HG02610 (cell line): ENCODE data around the gene VSIG10L2.
"Not testable (repeated sequence)": the region's sequence is repeated elsewhere in the genome, so short reads cannot be mapped to it uniquely, and the experiment has no call there.

ENCODE experiments used
- ATAC-seq: cut with Tn5 transposase; IDR thresholded peaks from one replicate; pipeline ENCODE4 v1.9.1; 2021; ENCODE audit warnings: mild to moderate bottlenecking, moderate library complexity; ENCODE audit not compliant: unreplicated experiment

Gene VSIG10L2

GRCh38 chr11:125959511-125959910 lies 13.7 kb downstream of the VSIG10L2 start:
- ATAC-seq: no peak

GRCh38 chr11:125959931-125960330 lies 14.1 kb downstream of the VSIG10L2 start:
- no peak for ATAC-seq

GRCh38 chr11:125960771-125961170 lies 14.9 kb downstream of the VSIG10L2 start:
- ATAC-seq: no peak

GRCh38 chr11:125967515-125967914 lies 21.7 kb downstream of the VSIG10L2 start:
- ATAC-seq: no peak

DNA sequence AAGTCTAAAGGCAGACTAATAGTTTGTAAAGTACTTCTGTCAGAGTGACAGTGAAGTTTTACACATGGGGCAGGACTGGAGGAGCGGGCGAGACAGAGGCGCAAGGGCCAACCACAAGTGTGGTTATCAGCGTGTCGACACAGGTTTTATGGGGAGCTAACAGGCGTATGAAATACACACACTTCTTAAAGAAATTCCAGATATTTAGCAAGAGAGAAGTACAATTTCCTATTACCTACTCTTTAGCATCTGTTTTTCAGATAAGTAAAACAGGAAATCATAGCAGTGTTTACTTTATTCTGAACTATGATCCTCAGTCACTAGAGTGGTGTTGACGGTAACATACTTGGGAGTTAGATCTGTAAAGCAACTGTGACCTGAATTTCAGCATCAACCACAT lies 22.5 kb downstream of the VSIG10L2 start:
- ATAC-seq: no peak

DNA sequence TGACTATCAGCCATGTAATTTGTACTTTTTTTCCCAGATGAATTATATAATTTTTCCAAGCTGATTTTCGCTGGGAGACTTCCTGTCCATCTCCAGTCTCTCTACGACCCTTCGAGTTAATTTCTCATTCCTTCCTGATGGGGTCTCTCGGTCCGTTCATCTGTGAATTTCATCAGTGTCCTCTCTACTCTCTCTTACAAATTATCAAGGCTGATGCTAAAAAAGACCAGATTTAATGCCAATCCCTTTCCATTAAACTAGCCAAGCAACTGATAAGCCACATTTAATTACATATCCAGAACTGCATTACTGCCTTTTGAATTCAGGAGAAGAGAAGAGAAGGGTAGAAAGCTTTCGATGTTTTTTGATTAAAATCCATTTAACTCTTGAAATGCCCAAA lies 25.8 kb downstream of the VSIG10L2 start:
- no peak for ATAC-seq

GRCh38 chr11:125974284-125974683 lies 28.4 kb downstream of the VSIG10L2 start:
- no peak for ATAC-seq

GRCh38 chr11:125975634-125976033 lies 29.8 kb downstream of the VSIG10L2 start:
- ATAC-seq: no peak

DNA sequence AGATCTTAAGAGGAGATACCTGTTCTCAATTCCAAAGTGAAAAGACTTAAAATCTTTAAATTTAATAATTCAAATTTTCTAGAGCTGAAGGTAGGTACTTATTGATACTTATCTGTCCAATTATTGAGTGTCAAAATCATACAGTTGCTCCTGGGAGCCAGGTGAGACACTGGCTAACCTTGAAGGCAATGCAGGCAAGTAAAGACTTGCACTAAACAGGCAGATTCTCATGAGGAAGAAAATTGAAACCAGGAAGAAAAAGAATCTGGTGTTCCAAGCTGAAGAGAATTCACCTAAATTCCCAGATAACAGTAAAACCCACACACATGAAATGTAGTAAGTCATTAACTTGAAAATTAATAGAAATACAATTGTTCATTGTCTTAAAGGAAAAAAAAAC lies 30.3 kb downstream of the VSIG10L2 start:
- no peak for ATAC-seq

DNA sequence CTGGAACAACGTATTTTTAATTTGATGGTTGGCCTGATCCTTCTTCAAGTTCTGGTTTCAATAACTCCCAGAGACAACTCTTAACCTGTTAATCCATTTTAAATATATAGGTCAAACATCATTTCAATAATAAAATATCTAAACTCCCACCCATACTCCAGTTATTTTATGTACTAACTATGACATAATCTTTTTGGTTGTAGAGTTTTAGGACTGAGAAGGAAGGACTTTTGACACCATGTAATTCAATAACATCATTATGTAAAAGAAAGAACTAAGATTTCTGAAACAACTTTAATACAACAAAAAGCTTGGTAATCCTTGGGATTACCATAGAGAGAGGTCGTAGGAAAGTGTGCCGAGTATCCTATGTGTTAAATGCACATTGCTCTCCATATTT lies 31.5 kb downstream of the VSIG10L2 start:
- ATAC-seq: no peak

GRCh38 chr11:125978181-125978716 lies 32.4 kb downstream of the VSIG10L2 start:
- no peak for ATAC-seq

- ATAC-seq: no peak
These were observed 33.0 kb downstream of the VSIG10L2 start for GRCh38 chr11:125978778-125979407.

DNA sequence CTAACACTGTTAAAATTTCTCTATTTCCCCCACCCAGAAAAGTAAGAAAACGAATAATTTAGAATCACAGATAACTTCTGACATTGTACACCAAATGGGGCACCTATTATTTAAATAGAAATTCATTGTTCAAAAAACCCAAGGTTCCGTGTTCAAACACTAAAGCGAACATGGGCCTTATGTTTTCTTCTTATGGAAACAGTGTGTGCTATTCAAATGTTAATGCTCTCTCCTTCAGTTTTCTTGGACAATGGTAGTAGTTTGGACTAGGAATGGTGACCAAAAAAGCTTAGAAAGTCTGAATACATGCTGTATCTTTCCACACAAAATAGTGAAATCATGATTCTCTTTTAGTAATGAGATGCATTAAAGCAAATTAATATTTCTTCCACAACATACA lies 33.7 kb downstream of the VSIG10L2 start:
- no peak for ATAC-seq

DNA sequence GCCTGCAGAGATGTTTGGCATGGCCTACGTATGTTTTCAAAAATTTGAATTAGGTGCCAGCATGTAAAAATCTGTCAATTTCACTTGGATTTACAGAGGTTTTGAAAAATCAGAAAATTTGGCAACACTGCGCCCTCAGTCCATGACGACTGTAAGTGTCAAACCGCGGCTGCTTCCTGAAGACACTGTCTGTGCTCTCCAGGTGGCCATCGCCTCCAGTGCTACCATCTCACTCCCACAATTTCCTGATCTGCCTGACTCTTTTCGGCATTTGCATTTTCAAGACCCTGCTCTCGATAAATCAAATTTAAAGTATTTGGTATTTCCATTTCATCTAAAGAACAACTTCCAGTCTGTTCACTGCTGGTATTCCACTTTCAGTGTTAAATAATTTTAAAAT lies 34.6 kb downstream of the VSIG10L2 start:
- ATAC-seq: no peak

- ATAC-seq: no peak
These were observed 36.5 kb downstream of the VSIG10L2 start for GRCh38 chr11:125982348-125982730.

GRCh38 chr11:125985956-125986355 lies 40.1 kb downstream of the VSIG10L2 start:
- not testable (repeated sequence) for ATAC-seq

DNA sequence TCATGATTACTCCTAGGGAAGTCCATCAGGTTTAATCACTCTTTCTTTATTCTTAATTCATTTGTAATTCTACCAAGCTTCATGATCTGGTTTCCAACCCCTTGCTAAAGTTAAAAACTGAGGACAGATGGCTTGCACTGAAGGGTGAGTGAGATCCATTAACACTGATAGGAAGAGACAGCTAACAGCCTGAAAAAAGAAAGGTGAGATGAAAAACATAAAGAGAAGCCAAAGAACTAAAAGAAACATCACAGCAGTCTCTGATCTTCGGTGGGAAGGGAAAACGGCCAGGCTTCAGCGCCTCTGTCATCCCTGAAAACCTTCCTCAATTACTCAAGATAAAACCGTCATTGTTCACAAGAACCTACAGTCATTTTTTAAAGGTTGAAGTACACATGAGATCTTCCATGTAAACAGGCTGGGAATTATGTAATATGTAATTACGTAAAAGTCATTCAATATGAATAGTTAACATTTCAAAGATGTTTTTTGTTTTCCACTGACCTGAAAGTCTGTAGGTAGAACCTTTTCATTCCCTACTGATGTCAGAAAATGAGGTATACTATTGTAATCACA lies 41.3 kb downstream of the VSIG10L2 start:
- ATAC-seq: no peak

- no peak for ATAC-seq
These were observed 44.4 kb downstream of the VSIG10L2 start for GRCh38 chr11:125990244-125990643.

DNA sequence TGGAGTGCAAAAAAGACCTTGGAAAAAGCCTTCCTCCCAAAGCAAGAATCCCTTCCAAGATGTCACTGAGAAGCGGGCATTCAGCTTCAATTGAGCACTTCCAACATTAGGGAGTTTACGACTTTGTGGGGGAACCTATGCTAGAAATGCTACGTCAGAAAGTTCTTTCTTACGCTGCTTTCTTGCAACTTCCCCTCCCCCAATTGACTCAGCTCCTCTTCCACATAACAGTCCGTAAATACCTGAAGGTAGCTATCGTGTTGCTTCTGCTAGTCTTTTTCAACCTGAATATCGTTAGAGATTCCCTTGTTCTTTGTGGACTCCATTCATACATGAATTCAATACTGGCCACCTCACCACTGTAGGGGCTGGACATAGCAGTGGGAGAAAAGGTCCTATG lies 47.0 kb downstream of the VSIG10L2 start:
- no peak for ATAC-seq

GRCh38 chr11:125994509-125994908 lies 48.7 kb downstream of the VSIG10L2 start:
- ATAC-seq: no peak

DNA sequence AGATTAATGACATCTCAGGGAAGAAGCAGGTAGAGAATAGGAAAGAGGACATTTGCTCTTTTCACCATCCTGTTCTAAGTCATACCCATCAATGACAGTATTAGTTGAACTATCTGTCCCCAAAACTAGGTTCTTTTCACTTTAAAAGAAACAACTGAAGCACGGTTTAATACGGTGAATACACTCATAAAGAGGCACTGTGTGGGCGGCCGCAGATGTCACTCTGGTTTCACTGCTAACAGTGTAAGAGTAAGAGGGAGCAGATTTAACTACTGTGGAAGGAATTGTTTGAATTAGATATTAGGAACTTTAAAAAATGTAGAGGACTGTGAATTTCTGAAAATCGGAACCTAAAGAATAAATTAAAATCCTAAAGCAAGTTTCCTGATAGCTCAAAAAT lies 49.5 kb downstream of the VSIG10L2 start:
- peak; percentile 57 for ATAC-seq

GRCh38 chr11:125998267-125998666 lies 52.4 kb downstream of the VSIG10L2 start:
- no peak for ATAC-seq
